ENCODE measurements around the gene LCE2A. TPM values are rescaled to one million over a fixed set of nuclear protein-coding genes. Genes with fewer than 3 reads are reported as not detected.

The LCE2A gene
- total and polyA plus RNA-seq, 2 of the 8 experiments (the other 6 are each of a cell fraction or from before 2014, with no cell fraction given) = not detected

- H3K79me1 ChIP-seq (ENCODE audit: low read depth, low read length) = no peaks in the 10 kb centered on the region
- H3K9me3 ChIP-seq (ENCODE audit: insufficient read depth in 2 of 2, low read depth in 1 of 2, low read length in 1 of 2) = peaks cover 67 to 69% of the 10 kb centered on the region in 2 experiments
- no peak within 1 kb of the TSS for H3K4me3 ChIP-seq (ENCODE audit: extremely low read depth in 1 of 4, insufficient read depth in 2 of 4, low read depth in 3 of 4, low read length in 4 of 4)
- ChIA-PET CTCF (ENCODE audit: partially characterized antibody) (no interaction called here), POLR2A (ENCODE audit: partially characterized antibody) (no interaction called here)
- H2BK20ac ChIP-seq (ENCODE audit: low read length) = no peak within 1 kb of the TSS
- no peaks in the 10 kb centered on the region; the same call in 1 of the 2 replicates for H3K23me2 ChIP-seq (ENCODE audit: low read depth, low read length)
- no peaks in the 10 kb centered on the region for H3K36me3 ChIP-seq (ENCODE audit: control insufficient read depth in 2 of 4, insufficient read depth in 4 of 4, low read length in 3 of 4)
- H3K27me3 ChIP-seq (replicated peaks in 1 of 4; ENCODE audit: control insufficient read depth in 3 of 4, extremely low read depth in 1 of 4, insufficient read depth in 3 of 4, low read length in 3 of 4) = no peaks in the 10 kb centered on the region
- H2AFZ ChIP-seq (ENCODE audit: low read length) = no peak within 1 kb of the TSS
- H3K18ac ChIP-seq (ENCODE audit: extremely low read depth, low read length) = no peak within 1 kb of the TSS
- H3K23ac ChIP-seq (ENCODE audit: insufficient read length) = no peak within 1 kb of the TSS
- no peak within 1 kb of the TSS for H3K56ac ChIP-seq (replicated peaks; ENCODE audit: insufficient read length, low read depth, low read length)
- no peak within 1 kb of the TSS for H2BK120ac ChIP-seq (replicated peaks; ENCODE audit: low read depth, low read length)
- no peak within 1 kb of the TSS for H2BK5ac ChIP-seq (ENCODE audit: low read depth, low read length)
- no peak within 1 kb of the TSS for H2AK5ac ChIP-seq (ENCODE audit: low read depth, low read length)
- H2BK12ac ChIP-seq (ENCODE audit: low read depth, low read length) = no peak within 1 kb of the TSS
- H4K20me1 ChIP-seq (replicated peaks in 1 of 2; ENCODE audit: control insufficient read depth in 1 of 2, insufficient read depth in 2 of 2, low read length in 2 of 2) = no peaks in the 10 kb centered on the region
- no peak within 1 kb of the TSS for H3K4ac ChIP-seq (replicated peaks; ENCODE audit: insufficient read length, low read depth, low read length)
- no peak within 1 kb of the TSS for H3K4me2 ChIP-seq (ENCODE audit: insufficient read depth in 1 of 2, low read depth in 2 of 2, low read length in 2 of 2)
- no peak within 1 kb of the TSS for H4K5ac ChIP-seq (ENCODE audit: insufficient read length, low read depth, low read length)
- FAIRE-seq (no peak), DNase-seq (ENCODE audit: low read depth in 1 of 2, low spot score in 2 of 2) (no peak)
- no peak within 1 kb of the TSS for H4K8ac ChIP-seq (ENCODE audit: extremely low read depth, insufficient read depth, low read length)
- H3K14ac ChIP-seq (ENCODE audit: insufficient read length) = no peak within 1 kb of the TSS
- no peak within 1 kb of the TSS for H3K9ac ChIP-seq (replicated peaks in 1 of 4; ENCODE audit: extremely low read depth in 1 of 4, low read depth in 3 of 4, low read length in 3 of 4)
- no peak within 1 kb of the TSS for H2BK15ac ChIP-seq (ENCODE audit: low read length)
- WGBS, 2 experiments (ENCODE audit: extremely low coverage in 1 of 2, insufficient coverage in 1 of 2, insufficient read length in 1 of 2, insufficient replicate concordance in 2 of 2, low coverage in 1 of 2, low lambda C conversion rate in 2 of 2, missing lambda C conversion rate in 1 of 2) = 68% methylated on average over 2 of the region's 2 CpGs; no CpG with 5 or more reads in 1 of the 2 experiments
- no peak within 1 kb of the TSS for H4K91ac ChIP-seq (replicated peaks; ENCODE audit: insufficient read length, low read length)
- no peaks in the 10 kb centered on the region for H3K79me2 ChIP-seq (ENCODE audit: control insufficient read depth in 1 of 2, insufficient read depth in 2 of 2, low read length in 2 of 2)
- H3K4me1 ChIP-seq (replicated peaks in 1 of 4; ENCODE audit: control insufficient read depth in 3 of 4, insufficient read depth in 4 of 4, low read length in 3 of 4) = no peaks in the 10 kb centered on the region
- no peak within 1 kb of the TSS for H3K27ac ChIP-seq (ENCODE audit: low read depth, low read length)
- TF ChIP-seq YY1 (IDR thresholded peaks at IDR 0.05; ENCODE audit: low read depth, low read length) = no peak
- TF ChIP-seq, protein P1, sequence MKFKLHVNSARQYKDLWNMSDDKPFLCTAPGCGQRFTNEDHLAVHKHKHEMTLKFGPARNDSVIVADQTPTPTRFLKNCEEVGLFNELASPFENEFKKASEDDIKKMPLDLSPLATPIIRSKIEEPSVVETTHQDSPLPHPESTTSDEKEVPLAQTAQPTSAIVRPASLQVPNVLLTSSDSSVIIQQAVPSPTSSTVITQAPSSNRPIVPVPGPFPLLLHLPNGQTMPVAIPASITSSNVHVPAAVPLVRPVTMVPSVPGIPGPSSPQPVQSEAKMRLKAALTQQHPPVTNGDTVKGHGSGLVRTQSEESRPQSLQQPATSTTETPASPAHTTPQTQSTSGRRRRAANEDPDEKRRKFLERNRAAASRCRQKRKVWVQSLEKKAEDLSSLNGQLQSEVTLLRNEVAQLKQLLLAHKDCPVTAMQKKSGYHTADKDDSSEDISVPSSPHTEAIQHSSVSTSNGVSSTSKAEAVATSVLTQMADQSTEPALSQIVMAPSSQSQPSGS (IDR thresholded peaks at IDR 0.05; ENCODE audit: low read length) = no peak
- TF ChIP-seq, protein P2, sequence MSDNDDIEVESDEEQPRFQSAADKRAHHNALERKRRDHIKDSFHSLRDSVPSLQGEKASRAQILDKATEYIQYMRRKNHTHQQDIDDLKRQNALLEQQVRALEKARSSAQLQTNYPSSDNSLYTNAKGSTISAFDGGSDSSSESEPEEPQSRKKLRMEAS (IDR thresholded peaks at IDR 0.05) = no peak
- TF ChIP-seq GABPA (IDR thresholded peaks at IDR 0.05; ENCODE audit: borderline replicate concordance, insufficient read depth, low read length) = no peak
- TF ChIP-seq CBX5 (IDR thresholded peaks at IDR 0.05; ENCODE audit: low read depth, low read length) = no peak
- TF ChIP-seq SUZ12 (IDR thresholded peaks at IDR 0.05; ENCODE audit: low read length) = no peak
- TF ChIP-seq SIRT6 (IDR thresholded peaks at IDR 0.05; ENCODE audit: low read length) = no peak
Measured at GRCh38 chr1:152707860-152708259, 9.7 kb downstream of the LCE2A start, which contains the start of gene LCE4A. Gene LCE4A, plus strand, starts transcription at chr1:152708160. Its CDS starts 916 bp downstream, at chr1:152709076.

Measured in H1 (cell line).